SHP77 (cell line): ENCODE results near the gene PROSER3.
"Not testable (repeated sequence)": the region's sequence is repeated elsewhere in the genome, so short reads cannot be mapped to it uniquely, and the experiment has no call there.

ENCODE experiments used
- DNase-seq, 2 experiments: peaks; one replicate each; lab custom pipeline; 2025; lab: John Stamatoyannopoulos, UW

Gene PROSER3

DNA sequence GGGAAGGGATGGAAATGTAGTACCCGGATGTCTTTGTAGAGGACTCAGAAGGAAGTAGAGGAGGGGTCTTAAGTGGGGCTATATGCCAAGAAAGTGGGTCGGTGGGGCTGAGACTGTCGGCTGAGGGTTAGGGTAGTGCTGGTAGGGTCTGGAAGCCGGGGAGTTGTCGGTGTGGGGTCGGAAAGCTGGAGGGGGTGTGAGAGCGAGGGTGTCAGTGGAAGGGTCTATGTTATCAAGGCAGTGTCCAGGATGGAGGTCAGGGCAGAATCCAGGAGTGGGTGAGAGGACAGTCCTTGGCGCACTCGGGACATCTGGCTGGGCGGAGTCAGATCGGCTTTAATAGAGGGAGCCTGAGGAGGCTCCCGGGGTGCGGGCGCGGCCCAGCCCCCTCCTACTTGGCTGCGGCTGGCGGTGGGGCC is 2.8 kb upstream of the PROSER3 start:
- no peak for DNase-seq

GRCh38 chr19:35755550-35756376 is 2.2 kb upstream of the PROSER3 start:
- DNase-seq: no peak

GRCh38 chr19:35756377-35757230 is 1.4 kb upstream of the PROSER3 start, which contains the start of gene HSPB6:
Gene HSPB6, minus strand, starts transcription at chr19:35757029. Its CDS starts 21 bp downstream, at chr19:35757008.
- DNase-seq: peak; percentile 12 to 59

DNA sequence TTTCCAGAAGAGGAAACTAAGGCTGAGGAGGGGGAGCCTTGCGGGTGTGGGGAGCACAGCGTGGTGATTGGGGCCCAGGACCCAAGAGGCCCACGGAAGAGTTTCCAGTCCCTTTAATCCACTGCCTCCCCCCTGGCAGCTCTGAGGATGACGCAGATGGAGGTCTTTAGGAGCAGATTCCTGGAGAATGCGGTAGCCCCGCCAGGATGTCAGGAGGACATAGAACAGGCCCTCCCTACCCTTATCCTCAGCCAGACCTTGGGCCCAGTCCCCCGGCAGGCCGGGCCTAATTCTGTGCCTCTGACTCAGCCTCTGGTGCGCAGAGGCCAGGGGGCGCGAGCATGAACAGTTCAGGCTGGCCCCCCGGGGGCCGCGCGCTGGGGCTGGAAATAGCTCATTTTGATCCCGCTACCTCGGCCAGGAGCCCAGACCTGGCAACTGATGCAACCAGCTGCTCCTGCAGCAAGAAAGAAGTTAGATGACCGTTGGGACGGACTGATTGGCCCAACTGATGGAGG is 686 bp upstream of the PROSER3 start:
- DNase-seq: peak; percentile 16 to 74

- no peak for DNase-seq
These were observed 1.7 kb downstream of the PROSER3 start for GRCh38 chr19:35759697-35760096.

DNA sequence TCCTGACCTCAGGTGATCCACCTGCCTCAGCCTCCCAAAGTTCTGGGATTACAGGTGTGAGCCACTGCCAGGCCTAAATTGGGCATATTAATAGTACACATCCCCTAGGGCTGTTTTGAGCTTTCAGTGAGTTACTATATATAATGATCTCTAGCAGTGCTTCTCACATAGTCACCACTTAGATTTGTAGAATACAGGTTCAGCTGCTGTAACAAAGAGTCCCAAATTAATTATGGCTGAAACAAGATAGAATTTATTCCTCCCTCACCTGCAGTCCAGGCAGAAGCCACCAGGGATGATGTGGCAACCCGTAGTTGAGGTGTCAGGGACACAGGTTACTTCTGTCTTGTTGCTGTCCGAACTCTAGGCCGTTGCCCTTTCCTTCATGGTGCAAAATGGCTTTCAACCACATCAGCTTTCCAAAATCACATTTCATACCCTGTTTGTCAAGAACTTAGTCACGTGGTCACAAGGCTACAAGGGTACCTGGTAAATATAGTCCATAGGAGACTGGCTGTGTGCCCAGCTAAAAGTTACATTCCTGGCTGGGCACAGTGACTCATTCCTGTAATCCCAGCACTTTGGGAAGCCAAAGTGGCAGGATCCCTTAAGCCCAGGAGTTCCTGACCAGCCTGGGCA is 2.9 kb downstream of the PROSER3 start:
- DNase-seq: no peak

DNA sequence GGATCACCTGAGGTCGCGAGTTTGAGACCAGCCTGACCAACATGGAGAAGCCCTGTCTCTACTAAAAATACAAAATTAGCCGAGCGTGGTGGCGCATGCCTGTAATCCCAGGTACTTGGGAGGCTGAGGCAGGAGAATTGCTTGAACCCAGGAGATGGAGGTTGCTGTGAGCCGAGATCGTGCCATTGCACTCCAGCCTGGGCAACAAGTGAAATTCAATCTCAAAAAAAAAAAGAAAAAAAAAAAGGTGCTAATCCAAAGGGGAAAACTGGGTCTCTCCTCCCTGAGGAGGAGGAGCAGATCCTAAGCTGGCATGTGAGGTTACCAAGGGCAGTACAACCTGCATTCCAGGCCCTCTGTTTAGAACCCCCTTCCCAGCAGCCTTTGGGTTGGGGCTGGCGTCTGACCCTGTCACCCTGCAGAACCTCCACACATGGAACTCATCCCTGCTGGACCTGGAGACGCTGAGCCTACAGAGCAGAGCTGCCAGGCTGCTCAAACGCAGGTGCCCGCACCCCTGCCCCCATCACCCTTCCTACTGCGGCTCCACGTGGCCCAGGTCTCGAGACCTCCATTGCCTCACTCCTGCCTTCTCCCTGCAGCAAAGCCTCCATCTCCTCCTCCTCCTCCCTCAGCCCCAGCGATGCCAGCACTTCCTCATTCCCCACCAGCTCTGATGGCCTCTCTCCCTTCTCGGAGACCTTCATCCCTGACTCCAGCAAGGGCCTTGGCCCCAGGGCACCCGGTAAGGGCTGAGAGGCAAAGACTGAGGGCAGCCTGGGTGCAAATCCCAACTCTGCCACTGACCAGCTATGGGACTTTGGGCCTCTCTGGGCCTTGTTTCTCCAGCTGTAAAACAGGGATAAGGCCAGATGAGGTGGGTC is 6.7 kb downstream of the PROSER3 start:
- no peak for DNase-seq

DNA sequence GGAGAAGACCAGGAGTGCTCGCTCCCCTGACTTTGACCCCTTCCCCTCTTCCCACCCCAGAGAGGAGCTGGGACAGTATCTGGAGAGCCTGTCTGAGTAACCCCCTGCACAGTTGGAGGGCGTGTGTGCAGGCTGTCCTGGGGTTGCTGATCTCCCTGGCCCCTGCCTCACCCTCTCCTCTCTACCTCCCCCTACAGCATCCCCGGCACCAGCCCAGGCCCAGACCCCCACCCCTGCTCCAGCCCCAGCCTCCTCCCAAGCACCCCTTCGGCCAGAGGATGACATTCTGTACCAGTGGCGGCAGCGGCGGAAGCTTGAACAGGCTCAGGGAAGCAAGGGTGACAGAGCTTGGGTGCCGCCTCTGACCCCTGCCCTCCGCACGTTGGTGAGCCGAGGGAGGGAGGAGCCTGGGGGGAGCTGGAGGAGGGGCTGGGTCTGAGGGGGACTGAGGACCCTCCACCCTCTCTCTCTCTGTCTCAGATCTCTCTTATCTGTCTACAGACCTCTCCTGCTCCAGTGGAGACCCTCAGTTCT is 8.7 kb downstream of the PROSER3 start:
- DNase-seq: no peak

DNA sequence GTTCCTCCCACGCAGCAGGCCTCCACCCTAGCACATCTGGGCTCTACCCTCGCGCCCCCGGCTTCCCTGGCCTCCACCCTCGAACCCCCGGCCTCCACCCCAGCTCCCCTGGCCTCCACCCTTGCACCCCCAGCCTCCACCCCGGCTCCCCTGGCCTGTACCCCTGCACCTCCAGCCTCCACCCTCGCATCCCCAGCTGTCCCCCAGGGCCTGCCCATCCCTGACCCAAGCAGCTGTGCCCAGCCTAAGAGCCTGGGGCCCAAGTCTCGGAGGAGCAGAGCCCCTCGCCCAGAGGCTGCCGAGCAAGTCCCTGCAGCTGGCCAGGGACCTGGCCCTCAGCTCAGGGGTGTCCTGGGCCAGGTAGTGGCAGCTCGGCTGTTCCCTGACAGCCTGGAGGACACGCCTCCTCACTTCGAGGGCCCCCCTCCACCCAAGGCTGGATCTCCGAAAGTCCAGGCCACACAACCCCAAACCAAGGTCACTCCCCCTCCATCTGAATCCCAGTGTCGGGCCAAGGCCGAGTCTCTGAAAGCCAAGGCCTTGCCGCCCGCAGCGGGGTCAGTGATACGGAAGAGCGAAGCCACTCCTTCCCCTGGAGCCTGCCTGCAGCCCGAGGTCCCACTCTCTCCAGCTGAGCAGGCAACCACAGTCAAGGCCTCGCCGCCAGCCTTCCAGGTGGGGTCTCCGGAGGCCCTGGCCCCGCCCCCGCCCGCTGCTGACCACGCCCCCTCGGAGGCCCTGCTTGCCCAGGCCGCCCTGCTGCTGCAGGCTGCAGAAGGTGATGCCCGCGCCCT is 9.5 kb downstream of the PROSER3 start:
- no peak for DNase-seq

DNA sequence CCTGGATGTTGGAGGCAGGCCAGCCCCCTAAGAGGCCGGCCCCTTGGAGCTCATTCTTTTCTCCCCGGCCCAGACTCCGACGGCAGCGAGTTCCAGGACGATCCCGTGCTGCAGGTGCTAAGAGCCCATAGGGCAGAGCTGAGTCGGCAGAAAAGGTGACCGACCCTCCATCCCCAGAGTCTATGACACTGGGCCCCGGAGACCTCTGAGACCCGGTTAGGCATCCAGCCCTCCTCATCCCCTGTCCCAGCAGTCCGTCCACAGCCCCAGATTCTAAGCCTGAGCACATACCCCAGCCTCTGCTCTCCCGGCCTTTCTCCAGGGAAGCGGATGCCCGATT is 10.1 kb downstream of the PROSER3 start:
- no peak for DNase-seq

GRCh38 chr19:35772362-35772761 is 14.4 kb downstream of the PROSER3 start:
- DNase-seq: not testable (repeated sequence)

- DNase-seq: no peak
These were observed 15.2 kb downstream of the PROSER3 start for GRCh38 chr19:35773020-35773806.

- DNase-seq: peak in 1 of 2 experiments; percentile 11
These were observed 16.5 kb downstream of the PROSER3 start for GRCh38 chr19:35774274-35775045.

- DNase-seq: no peak
These were observed 17.0 kb downstream of the PROSER3 start for GRCh38 chr19:35775046-35775297.

DNA sequence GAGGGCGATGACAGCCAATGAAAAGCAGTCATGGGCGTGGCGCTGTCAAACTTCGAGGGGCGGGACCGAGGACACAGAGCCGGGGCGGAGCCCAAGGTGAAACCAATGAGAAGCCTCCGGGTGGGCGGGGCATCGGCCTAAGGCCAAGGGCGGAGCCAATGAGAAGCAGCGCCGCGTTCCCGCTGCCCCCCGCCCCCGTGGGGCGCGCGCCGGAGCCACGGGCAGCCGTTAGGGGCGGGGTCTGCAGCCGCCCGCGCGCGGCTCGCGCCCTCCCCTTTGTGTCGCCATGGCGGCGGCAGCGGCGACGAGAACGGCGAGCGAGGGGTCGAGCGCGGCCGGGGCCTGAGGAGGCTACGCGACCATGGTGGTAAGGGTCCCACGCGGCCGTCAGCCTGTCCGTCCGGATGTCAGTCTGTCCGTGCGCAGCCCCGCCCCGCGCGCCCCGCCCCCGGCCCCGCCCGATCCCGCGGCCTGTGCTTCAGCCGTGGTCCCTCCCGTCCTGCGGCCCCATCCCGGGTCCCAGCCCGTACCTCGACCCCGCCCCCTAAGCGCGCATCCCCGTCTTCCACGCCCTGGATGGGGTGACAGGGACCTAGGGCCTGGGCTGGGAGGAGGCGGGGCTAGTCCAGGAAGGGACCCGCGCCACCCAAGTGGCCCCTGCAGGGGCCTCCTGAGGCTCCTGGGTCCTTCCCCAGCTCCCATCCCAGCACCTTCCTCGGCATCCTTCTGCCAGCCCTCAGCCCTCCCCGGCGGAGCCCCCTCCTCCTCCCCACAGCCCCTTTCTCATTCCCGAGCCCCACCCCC is 17.5 kb downstream of the PROSER3 start, which contains the start of gene ARHGAP33:
ARHGAP33 (plus strand) TSS at position 267 of the 804 bp plus-strand sequence; CDS start at position 362, 95 bp downstream.
- peak; percentile 98 for DNase-seq

DNA sequence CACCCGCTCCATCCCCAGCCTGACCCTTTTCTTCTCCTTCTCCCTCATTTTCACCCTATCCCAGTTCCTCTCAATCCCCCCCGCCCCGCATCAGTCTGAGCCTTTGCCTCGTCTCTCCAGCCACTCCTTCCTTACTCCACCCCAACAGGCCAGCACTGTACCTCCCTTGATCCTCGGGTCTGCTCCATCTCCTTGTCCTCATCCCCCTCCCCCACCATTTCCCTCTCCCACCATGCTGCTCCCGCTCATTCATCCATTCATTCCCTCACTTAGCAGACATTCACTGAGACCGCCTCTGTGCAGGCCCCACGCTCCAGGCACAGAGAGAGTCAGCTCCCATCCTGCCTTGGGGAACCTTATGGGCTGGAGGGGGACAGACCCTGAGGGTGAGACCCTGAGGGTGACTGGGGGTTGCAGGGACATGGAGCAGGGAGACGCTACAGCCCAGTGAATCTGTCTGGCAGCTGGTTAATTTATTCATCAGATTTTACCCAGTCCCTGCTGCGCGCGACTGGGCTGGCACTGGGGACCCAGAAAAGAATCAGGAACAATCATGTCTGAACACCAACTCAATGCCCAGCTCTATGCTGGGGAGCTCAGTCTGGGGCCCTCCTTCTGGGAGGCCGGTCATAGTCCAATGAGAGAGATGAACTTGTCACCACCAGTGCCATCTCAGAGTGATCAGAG is 18.3 kb downstream of the PROSER3 start:
- DNase-seq: no peak
